ENCODE data around the gene SLC9A3.

The SLC9A3 gene

GRCh38 chr5:446066-446882, 78.0 kb downstream of the SLC9A3 start:
- H3K4me3 ChIP-seq (ENCODE audit: low read depth, low read length), result no peak overlapping the region
- TF ChIP-seq CTCF (IDR thresholded peaks at IDR 0.05; ENCODE audit: low read depth, low read length), result no peak

- TF ChIP-seq CTCF (IDR thresholded peaks at IDR 0.05; ENCODE audit: low read depth, low read length), result no peak
- no peak overlapping the region for H3K4me3 ChIP-seq (ENCODE audit: low read depth, low read length)
Observed at GRCh38 chr5:445591-445990, 78.7 kb downstream of the SLC9A3 start.

GRCh38 chr5:444226-444625, 80.0 kb downstream of the SLC9A3 start:
- TF ChIP-seq CTCF (IDR thresholded peaks at IDR 0.05; ENCODE audit: low read depth, low read length), result no peak
- H3K4me3 ChIP-seq (ENCODE audit: low read depth, low read length), result peak overlapping the region; percentile 79

GRCh38 chr5:443239-444151, 80.8 kb downstream of the SLC9A3 start:
- H3K4me3 ChIP-seq (ENCODE audit: low read depth, low read length), result peak overlapping the region; percentile 79
- TF ChIP-seq CTCF (IDR thresholded peaks at IDR 0.05; ENCODE audit: low read depth, low read length), result no peak

- peak within 1 kb of the TSS; percentile 79 for H3K4me3 ChIP-seq (ENCODE audit: low read depth, low read length)
Observed at GRCh38 chr5:442335-443238, 81.7 kb downstream of the SLC9A3 start, which contains the start of gene EXOC3. Gene EXOC3 (plus strand): TSS chr5:443176. CDS start chr5:446206, 3,030 bp downstream.

GRCh38 chr5:441996-442334, 82.3 kb downstream of the SLC9A3 start:
- H3K4me3 ChIP-seq (ENCODE audit: low read depth, low read length), result peak overlapping the region; percentile 79
- no peak for TF ChIP-seq CTCF (IDR thresholded peaks at IDR 0.05; ENCODE audit: low read depth, low read length)

More at GRCh38 chr5:442335-443238, 81.7 kb downstream of the SLC9A3 start, which contains the start of gene EXOC3:
- no peak for TF ChIP-seq CTCF (IDR thresholded peaks at IDR 0.05; ENCODE audit: low read depth, low read length)

Measured in WI38 (cell line).